SKM-1 treated with dmso at 0.1 percent for 144 hours (cell line): ENCODE measurements around the gene PTGER2.
A peak's percentile ranks its signal among the peaks of the same experiment; 100 is the strongest.

Experiments used
- DNase-seq: peaks from one replicate; lab custom pipeline; 2025; ENCODE audit not compliant: unreplicated experiment; lab: John Stamatoyannopoulos, UW

Gene PTGER2, protein sequence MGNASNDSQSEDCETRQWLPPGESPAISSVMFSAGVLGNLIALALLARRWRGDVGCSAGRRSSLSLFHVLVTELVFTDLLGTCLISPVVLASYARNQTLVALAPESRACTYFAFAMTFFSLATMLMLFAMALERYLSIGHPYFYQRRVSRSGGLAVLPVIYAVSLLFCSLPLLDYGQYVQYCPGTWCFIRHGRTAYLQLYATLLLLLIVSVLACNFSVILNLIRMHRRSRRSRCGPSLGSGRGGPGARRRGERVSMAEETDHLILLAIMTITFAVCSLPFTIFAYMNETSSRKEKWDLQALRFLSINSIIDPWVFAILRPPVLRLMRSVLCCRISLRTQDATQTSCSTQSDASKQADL

DNA sequence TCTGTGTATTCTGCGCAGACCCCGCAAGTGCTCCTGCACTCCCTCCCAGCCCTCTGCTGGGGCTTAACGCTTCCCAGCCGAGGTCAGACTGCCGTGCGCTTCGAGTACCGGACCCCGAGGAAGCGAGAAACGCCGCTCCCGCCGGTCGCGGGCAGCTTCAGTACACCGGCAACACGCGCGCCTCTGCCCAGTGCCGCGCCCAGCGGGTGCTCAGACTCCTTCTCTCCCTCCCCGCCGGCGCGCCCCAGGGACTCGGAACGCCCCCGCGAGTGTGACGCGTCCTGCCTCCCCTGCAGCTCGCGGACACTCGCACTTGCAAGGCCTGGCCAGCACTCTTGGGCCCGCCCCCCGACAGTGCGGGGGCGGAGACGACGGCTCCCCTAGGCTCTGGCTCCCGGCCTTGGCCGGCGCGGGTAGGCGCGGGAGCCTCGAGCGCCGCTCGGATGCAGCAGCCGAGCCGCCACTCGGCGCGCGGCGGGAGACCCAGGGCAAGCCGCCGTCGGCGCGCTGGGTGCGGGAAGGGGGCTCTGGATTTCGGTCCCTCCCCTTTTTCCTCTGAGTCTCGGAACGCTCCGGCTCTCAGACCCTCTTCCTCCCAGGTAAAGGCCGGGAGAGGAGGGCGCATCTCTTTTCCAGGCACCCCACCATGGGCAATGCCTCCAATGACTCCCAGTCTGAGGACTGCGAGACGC lies at the start of gene PTGER2:
Gene PTGER2, plus strand, starts transcription at position 410 of the 692 bp plus-strand sequence. Its CDS starts 237 bp downstream, at position 647.
- no peak for DNase-seq

DNA sequence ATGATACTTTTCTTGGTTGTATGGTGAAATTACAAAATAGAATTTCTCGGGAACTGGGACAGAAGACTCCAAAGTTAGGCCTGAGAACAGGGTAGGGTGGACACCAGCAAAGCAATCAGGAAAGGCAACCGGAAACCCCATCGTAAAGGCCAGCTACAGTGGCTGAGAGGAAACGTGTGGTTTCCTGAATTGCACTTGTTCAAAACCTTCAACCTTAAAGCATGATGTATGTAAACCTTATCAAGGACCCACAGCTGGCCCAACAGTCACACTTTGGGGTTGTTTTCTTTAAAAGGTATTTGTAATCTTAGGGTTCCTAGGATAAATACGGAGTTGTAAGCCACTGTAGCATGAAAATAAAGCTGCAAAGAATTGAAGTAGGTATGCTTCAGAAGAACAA lies 48.9 kb upstream of the PTGER2 start:
- DNase-seq: no peak

DNA sequence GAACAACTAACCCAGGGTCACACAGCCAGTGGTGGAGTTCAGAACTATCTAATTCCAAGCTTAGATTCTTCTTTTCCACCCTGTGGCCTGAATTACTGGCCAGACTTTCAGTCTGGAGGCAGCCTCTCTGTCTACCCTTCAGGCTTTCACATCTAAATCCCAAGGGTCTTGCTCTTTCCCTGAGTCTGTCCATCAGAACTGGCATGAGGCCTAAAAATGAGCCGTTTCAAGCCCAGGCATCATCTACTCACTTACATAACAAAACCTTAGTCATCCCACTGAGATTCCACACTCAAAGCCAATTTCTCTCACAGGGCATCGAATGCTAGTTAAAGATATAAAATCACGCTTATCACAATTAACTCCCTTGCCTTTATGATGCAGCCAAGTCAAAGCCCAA lies 47.9 kb upstream of the PTGER2 start:
- no peak for DNase-seq

DNA sequence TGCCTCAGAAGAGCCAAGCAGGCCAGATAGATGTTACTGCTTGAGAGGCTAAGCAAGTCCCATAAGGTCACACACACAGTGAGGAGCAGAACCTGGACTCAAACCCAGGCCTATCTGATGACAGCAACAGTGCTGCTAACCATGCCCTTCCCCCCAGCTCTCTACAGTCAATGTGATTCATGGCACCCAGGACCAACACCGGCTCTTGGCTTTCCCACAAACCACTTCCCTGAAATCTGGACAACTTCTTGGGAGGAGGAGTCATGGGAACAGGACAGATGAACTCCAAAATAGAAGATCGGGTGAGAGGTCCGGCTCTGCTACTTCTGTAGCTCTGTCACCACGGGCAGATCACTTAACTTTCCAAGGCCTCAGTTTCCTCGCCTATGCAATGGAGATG lies 47.3 kb upstream of the PTGER2 start:
- DNase-seq: no peak

DNA sequence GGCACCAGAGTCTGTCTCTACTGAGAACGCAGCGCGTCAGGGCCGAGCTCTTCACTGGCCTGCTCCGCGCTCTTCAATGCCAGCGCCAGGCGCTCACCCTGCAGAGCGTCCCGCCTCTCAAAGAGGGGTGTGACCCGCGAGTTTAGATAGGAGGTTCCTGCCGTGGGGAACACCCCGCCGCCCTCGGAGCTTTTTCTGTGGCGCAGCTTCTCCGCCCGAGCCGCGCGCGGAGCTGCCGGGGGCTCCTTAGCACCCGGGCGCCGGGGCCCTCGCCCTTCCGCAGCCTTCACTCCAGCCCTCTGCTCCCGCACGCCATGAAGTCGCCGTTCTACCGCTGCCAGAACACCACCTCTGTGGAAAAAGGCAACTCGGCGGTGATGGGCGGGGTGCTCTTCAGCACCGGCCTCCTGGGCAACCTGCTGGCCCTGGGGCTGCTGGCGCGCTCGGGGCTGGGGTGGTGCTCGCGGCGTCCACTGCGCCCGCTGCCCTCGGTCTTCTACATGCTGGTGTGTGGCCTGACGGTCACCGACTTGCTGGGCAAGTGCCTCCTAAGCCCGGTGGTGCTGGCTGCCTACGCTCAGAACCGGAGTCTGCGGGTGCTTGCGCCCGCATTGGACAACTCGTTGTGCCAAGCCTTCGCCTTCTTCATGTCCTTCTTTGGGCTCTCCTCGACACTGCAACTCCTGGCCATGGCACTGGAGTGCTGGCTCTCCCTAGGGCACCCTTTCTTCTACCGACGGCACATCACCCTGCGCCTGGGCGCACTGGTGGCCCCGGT lies 46.4 kb upstream of the PTGER2 start, which contains the start of gene PTGDR:
Gene PTGDR, plus strand, starts transcription at position 198 of the 778 bp plus-strand sequence. Its CDS starts 117 bp downstream, at position 315.
- DNase-seq: no peak

DNA sequence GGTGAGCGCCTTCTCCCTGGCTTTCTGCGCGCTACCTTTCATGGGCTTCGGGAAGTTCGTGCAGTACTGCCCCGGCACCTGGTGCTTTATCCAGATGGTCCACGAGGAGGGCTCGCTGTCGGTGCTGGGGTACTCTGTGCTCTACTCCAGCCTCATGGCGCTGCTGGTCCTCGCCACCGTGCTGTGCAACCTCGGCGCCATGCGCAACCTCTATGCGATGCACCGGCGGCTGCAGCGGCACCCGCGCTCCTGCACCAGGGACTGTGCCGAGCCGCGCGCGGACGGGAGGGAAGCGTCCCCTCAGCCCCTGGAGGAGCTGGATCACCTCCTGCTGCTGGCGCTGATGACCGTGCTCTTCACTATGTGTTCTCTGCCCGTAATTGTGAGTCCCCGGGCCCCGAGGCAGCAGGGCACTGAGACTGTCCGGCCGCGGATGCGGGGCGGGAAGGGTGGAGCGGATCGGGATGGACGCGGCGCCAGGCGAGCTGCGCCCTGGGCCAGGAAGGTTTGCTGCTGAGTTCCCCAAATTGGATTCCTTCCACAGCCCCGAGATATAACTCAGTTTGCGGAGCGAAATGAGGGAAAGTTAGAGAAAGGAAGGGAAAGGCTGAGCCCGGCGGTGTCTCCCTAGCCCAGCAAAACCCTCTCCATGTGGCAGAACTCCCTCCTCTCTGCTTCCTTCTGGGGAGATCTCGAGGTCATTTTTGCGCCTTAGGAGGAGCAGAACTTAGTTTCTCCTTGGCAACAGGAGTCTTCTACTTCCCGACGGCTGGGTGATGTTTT lies 45.6 kb upstream of the PTGER2 start:
- DNase-seq: no peak

DNA sequence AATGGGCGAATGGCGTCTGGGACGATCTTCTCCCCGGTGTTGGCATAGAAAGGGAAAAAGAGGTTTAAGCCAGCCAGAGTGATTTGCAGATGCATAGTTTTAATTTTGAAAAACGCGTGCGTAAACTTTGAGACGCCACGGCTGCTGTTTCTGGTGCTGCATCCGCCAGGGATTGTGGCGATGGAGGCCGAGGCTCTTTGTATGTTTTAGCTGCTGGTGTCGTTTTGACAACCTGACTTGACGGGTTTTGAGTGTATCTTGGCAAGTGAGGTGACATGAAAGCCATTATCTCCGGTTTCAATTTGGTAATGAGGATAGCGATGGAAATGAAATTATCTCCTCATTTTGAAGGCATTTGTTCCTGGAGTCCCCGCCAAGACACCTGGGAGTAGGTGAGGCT lies 45.0 kb upstream of the PTGER2 start:
- DNase-seq: no peak

DNA sequence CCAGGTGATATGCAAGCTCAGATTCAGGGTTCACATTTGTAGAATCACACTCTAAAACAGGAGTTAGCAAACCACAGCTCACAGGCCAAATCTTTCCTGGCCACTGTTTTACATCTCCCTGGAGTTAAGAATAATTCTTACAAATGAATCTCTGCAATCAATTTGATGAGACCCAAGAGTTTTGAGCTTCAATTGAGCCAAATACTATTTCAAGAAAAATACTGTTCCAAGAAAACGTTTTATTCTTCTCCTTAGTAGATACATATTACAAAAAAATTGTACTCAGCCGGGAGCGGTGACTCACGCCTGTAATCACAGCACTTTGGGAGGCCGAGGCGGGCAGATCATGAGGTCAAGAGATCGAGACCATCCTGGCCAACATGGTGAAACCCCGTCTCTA lies 44.1 kb upstream of the PTGER2 start:
- DNase-seq: no peak

DNA sequence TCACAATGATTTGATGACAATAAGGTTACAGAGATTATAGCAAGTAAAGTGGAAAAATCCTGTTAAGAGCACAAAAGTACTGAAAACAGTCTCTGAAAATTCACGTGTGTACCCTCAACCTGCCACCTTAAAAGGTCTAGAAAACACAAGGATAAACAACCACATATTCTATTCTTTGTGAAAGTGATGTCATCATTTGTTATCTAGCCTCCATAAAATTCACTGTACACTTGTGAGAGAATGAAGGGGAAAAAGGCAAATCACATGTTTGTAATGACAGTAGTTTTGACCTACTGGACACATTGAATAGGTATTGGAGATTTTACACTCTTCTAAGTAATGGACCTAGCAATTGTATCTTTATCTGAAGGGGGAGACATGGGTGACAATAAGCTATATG lies 42.6 kb upstream of the PTGER2 start:
- no peak for DNase-seq

DNA sequence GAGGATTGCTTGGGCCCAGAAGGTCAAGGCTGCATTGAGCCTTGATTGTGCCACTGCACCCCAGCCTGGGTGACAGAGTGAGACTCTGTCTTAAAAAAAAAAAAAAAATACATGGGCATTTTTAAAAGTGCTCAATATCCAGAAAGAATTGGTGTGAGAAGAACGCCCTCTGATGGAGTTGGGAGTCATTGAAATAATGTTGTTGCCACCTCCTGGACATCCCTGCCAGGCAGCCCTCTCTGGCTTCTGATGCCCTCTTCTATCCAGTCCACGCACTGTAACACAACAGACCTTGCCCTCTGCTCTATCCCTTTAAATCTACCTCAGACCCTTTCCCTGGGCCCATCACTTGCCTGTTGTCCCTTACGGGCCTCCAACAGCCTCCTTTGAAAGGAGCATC lies 41.7 kb upstream of the PTGER2 start:
- no peak for DNase-seq

DNA sequence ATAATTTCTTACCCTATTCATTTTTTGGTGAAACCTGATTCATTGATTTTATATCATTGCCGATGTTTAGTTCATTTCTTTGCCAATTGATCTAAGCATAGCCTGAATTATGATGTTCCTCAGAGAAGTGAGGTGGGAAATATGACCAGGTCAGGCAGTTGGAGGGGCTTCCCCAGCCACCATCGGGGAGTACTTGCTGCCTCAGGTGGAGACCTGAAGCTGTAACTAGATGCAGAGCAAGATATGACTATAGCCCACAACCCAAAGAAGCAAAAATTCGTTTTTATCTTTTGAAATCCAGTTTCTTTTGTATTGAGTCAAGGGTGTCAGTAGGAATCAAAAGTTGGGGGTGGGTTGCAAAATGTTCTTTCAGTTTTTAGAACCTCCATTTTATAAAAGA lies 38.7 kb upstream of the PTGER2 start:
- no peak for DNase-seq

DNA sequence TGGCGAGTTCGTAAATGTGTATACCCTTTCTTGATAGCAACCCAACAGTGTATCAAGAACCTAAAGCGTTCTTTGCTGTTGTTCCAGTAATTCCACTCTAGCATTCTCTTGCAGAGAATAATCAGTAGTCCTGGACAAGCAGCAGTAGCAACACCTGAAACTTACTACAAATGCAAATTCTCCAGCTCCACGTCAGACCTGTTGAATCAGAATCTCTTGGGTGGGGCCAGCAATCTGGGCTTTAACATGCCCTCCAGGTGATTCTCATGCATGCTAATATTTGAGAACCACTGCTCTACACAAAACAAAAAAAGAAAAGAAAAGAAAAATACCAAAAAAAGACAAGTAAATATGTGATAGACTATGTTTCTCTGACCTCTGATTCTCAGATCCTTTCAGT lies 36.6 kb upstream of the PTGER2 start:
- DNase-seq: no peak

DNA sequence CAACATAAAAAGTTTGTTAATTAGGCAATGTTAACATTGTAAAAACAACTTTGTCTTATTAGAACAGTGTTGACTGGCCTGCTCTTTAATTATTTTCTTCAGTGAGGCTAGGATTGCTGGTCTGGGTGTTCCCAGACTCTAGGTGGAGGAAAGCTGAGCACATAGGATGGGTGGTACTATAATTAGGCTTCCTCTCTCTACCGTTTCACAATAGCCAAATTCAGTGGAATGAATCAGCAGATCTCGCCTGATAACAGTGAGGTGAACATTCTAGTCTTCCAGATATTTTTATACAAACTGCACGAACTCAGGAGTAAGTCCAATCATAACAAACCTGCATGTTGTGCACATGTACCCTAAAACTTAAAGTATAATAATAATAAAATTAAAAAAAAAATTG lies 34.7 kb upstream of the PTGER2 start:
- DNase-seq: peak; percentile 10

DNA sequence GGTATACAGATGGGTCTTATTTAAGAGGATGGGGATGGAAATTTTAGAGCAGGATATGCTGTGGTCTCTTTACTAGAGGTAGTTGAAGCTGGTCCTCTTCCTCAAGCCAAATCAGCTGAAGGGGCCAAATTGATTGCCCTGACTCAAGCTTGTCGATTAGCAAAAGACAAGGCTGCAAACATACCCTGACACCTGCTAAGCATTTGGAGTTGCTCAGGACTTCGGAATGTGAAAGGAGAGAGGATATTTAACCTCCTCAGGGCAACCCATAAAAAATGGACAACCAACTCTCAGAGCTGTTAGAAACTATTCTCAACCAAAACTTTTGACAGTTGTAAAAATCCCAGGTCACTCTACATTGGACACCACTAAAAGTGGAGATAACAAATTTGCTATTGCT lies 31.0 kb upstream of the PTGER2 start:
- DNase-seq: no peak

DNA sequence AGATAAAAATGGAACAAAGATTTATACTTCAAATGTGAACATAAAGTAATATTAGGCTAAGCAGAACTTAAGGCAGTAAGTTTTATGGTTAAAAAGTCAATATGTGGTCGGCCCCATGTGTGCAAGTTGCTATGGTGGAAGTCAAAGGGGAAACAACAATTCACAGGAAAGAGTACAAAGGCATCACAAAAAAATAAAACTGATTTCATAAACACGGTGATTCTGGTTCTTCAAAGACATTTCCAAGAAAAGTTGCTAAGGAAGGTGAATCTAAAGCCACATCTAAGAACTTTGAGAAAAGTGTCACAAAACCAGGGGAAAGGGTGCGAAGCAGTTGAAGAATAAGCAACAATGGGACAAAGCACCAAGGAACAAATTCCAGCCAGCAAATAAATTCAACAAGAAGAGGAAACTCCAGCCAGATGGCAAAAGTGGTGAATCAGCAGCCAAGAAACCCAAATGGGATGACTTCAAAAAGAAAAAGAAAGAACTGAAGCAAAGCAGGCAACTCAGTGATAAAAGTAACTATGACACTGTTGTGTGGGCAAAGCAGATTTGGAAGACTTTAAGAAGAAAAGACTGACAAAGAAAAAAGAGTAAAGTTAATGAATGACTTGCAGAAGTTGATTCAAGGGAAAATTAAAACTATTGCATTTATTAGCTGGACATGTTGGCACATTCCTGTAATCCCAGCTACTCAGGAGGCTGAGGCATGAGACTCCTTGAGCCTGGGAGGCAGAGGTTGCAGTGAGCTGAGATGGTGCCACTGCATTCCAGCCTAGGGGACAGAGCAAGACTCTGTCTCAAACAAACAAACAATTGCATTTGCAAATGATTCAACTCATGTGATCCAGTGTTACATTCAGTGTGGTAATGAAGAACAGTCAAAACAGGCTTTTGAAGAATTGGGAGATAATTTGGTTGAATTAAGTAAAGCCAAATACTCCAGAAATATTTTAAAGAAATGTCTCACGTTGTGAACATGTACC lies 27.2 kb upstream of the PTGER2 start:
- no peak for DNase-seq

DNA sequence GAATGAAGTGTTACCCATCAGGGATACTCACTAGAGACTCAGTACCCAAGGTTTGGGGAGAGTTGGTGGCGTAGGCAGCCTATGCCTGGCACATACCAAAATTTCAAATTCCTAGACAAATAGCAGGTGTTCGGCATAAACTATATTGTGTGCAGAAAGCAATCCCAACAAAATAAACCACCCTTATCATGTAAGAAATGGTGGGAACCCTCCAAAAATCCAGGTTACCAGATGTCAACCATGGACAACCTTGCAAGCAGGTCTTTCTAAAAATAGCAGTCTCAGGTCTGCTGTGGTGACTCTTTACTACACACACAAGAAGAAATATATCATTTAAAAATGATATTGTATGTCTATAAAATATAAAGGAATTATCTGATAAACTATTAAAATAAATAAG lies 17.7 kb upstream of the PTGER2 start:
- DNase-seq: no peak

DNA sequence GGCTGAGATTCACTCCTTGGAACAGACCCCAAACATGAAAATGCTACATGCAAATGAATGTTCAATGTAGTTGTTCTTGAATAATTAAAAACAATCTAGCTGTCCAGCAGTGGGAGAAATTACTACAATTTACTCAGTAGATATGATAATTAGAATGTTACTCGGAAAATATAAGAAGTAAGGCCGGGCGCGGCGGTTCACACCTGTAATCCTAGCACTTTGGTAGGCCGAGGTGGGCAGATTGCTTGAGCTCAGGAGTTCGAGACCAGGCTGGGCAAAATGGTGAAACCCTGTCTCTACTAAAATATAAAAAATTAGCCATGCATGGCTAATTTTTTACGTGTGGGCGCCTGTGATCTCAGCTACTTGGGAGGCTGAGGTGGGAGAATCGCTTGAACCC lies 15.3 kb upstream of the PTGER2 start:
- DNase-seq: no peak

DNA sequence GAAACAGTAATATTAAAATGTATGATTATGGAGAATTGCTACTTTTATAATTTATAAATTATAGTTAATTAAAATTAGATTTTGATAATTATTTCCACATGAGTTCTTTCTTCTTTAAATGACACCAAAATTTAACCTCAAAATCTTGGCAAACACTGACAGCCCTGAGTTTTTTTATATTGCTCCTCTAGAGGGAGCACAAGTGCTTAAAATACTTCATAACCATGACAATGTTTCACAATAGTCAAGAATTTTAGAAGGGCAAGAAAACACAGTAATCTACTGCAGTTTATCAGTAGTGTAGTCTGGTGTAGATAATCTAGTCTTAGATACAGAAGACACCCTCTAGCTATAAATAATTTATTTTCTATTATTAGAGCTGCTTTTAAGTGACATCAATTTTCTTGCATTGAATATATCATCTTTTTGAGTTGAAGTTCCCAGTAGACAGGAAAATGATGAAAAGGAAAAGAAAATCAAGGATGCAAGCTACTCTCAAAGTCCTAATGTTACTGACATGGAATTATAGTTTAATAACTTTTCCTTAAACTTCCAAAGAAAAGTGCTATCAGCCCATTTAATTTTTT lies 14.3 kb upstream of the PTGER2 start:
- peak; percentile 26 for DNase-seq

DNA sequence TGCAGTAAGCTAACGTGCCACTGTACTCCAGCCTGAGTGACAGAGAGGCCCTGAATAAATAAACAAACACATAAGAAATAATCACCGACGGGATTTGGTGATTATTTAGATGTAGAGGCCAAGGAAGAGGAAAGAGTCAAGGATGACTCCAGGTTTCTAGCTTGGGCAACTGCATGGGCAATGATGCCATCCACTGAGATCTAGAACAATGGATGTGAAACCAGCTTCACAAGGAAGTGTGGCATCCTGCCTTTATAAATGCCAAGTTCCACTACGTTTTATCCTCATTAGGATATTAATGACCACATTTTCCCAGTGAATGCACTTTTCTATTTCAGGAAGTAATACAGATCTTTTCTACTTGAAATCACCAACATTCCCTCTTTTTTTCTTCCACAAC lies 10.9 kb upstream of the PTGER2 start:
- no peak for DNase-seq
